ENCODE results near the gene ABTB1. TPM values are rescaled to one million over a fixed set of nuclear protein-coding genes. Genes with fewer than 3 reads are reported as not detected.

ABTB1 gene
- total RNA-seq, 1 donor from 2014 or later: 11.8 TPM

DNA sequence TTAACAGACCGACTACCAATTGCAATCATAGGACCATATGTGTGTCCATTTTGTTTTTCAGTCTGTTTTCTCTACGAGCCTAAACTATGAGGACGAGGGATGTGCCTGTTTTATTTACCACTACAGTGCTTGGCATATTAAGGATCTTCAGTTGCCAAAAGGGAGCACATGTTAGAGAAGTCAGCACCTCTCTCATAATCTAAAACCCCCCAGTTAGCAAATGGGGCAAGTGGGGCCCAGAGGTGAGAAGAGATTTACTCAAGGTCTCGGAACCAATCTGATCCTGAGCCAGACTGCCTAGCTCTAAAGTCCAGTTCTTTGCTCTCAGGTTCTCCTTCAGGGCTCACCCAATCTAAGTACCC is 44.3 kb upstream of the ABTB1 start:
- Mint-ChIP-seq H3K27me3 (ENCODE audit: low read depth, unreplicated experiment) (peaks cover 50% of the 10 kb centered on the region), H3K4me3 (ENCODE audit: unreplicated experiment) (peak overlapping the region; percentile 87), H3K36me3 (ENCODE audit: low read depth, unreplicated experiment) (peaks cover 6% of the 10 kb centered on the region), H3K9me3 (ENCODE audit: unreplicated experiment) (peaks cover 2% of the 10 kb centered on the region), H3K4me1 (ENCODE audit: low read depth, unreplicated experiment) (peaks cover 5% of the 10 kb centered on the region), H3K27ac (ENCODE audit: unreplicated experiment) (peak overlapping the region; percentile 41)
- TF ChIP-seq EZH2 (IDR thresholded peaks at IDR 0.05; ENCODE audit: insufficient read depth, low read length): no peak
- TF ChIP-seq, protein P1, sequence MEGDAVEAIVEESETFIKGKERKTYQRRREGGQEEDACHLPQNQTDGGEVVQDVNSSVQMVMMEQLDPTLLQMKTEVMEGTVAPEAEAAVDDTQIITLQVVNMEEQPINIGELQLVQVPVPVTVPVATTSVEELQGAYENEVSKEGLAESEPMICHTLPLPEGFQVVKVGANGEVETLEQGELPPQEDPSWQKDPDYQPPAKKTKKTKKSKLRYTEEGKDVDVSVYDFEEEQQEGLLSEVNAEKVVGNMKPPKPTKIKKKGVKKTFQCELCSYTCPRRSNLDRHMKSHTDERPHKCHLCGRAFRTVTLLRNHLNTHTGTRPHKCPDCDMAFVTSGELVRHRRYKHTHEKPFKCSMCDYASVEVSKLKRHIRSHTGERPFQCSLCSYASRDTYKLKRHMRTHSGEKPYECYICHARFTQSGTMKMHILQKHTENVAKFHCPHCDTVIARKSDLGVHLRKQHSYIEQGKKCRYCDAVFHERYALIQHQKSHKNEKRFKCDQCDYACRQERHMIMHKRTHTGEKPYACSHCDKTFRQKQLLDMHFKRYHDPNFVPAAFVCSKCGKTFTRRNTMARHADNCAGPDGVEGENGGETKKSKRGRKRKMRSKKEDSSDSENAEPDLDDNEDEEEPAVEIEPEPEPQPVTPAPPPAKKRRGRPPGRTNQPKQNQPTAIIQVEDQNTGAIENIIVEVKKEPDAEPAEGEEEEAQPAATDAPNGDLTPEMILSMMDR (IDR thresholded peaks at IDR 0.05; ENCODE audit: insufficient read depth, low read depth, low read length): no peak
- H3K27ac ChIP-seq (ENCODE audit: low read depth, low read length): no peak overlapping the region
- no peak overlapping the region for H3K9ac ChIP-seq (ENCODE audit: low read length)
- no peaks in the 10 kb centered on the region for H3K36me3 ChIP-seq (ENCODE audit: insufficient read depth, low read length)
- H3K4me3 ChIP-seq (ENCODE audit: insufficient read depth, low read depth, low read length): no peak overlapping the region
- H4K20me1 ChIP-seq (ENCODE audit: insufficient read depth, low read length): no peaks in the 10 kb centered on the region
- H3K79me2 ChIP-seq (ENCODE audit: insufficient read depth, low read length): no peaks in the 10 kb centered on the region
- H2AFZ ChIP-seq (ENCODE audit: low read depth, low read length): peak overlapping the region; percentile 28
- no peaks in the 10 kb centered on the region for H3K9me3 ChIP-seq (ENCODE audit: insufficient read depth, low read depth, low read length)
- peaks cover 9% of the 10 kb centered on the region for H3K4me1 ChIP-seq (ENCODE audit: insufficient read depth, low read length)
- DNase-seq (ENCODE audit: low read depth) (no peak), FAIRE-seq (no peak)
- H3K27me3 ChIP-seq (ENCODE audit: insufficient read depth, low read length): peaks cover 34% of the 10 kb centered on the region
- peak overlapping the region; percentile 91 for H3K4me2 ChIP-seq (ENCODE audit: low read length)

DNA sequence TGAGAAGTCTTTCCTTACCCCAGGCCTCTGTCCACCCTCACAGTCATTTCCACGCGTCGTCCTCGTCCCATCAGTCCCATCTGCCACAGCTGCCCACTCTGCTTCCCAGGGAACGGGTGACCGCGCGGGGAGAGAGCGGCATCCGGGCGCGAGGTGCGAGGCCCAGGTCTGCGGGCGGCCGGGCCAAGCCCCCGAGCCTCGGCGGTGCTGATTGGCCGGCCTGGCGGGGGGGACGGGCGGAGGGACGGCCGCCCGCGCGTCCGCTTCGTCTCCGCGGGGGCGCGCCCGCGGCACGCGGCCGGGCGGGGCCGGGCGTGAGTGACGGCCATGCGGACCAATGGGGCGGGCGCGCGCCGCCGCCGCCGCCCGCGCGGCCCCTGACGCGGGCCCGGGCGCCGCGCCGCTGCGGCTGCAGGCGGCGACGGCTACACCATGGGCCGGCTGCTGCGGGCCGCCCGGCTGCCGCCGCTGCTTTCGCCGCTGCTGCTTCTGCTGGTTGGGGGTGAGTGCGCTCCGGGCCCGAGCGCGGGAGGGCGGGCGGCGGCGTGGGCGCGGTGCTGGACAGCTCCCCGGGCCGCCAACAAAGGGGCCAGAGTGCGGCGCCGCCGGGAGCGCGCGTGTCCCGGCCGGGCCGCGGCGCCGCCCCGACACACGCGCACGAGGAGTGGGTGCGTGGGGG is 43.8 kb upstream of the ABTB1 start, which contains the start of gene PODXL2:
Gene PODXL2, plus strand, starts transcription at position 398 of the 679 bp plus-strand sequence. Its CDS starts 35 bp downstream, at position 433.
- Histone ChIP-seq H3K27ac (ENCODE audit: low read depth, low read length) (no peak within 1 kb of the TSS), H3K79me2 (ENCODE audit: insufficient read depth, low read length) (no peaks in the 10 kb centered on the region), H3K36me3 (ENCODE audit: insufficient read depth, low read length) (no peaks in the 10 kb centered on the region), H3K4me1 (ENCODE audit: insufficient read depth, low read length) (peaks cover 9% of the 10 kb centered on the region), H3K9ac (ENCODE audit: low read length) (peak within 1 kb of the TSS; percentile 48), H3K4me3 (ENCODE audit: insufficient read depth, low read depth, low read length) (peak within 1 kb of the TSS; percentile 62), H3K4me2 (ENCODE audit: low read length) (peak within 1 kb of the TSS; percentile 91), H3K27me3 (ENCODE audit: insufficient read depth, low read length) (peaks cover 34% of the 10 kb centered on the region), H3K9me3 (ENCODE audit: insufficient read depth, low read depth, low read length) (no peaks in the 10 kb centered on the region), H2AFZ (ENCODE audit: low read depth, low read length) (peak within 1 kb of the TSS; percentile 73), H4K20me1 (ENCODE audit: insufficient read depth, low read length) (no peaks in the 10 kb centered on the region)
- TF ChIP-seq, protein P1 (IDR thresholded peaks at IDR 0.05; ENCODE audit: insufficient read depth, low read depth, low read length): no peak
- TF ChIP-seq EZH2 (IDR thresholded peaks at IDR 0.05; ENCODE audit: insufficient read depth, low read length): no peak
- Mint-ChIP-seq H3K4me1 (ENCODE audit: low read depth, unreplicated experiment) (peaks cover 5% of the 10 kb centered on the region), H3K27me3 (ENCODE audit: low read depth, unreplicated experiment) (peaks cover 48% of the 10 kb centered on the region), H3K4me3 (ENCODE audit: unreplicated experiment) (peak within 1 kb of the TSS; percentile 87), H3K36me3 (ENCODE audit: low read depth, unreplicated experiment) (peaks cover 6% of the 10 kb centered on the region), H3K9me3 (ENCODE audit: unreplicated experiment) (peaks cover 2% of the 10 kb centered on the region), H3K27ac (ENCODE audit: unreplicated experiment) (peak within 1 kb of the TSS; percentile 41)
- FAIRE-seq (no peak), DNase-seq (ENCODE audit: low read depth) (peak; percentile 48)
